Heart right ventricle (tissue), 16 donors: Measurements from ENCODE around the gene CFC1. TPM values are rescaled to one million over a fixed set of nuclear protein-coding genes. Genes with fewer than 3 reads are reported as not detected.
"Not testable (repeated sequence)": the region's sequence is repeated elsewhere in the genome, so short reads cannot be mapped to it uniquely, and the experiment has no call there.

Source experiments
- ATAC-seq, 8 donors: fragments of 200-7000 bp; cut with Tn5 transposase; one replicate each; pipeline ENCODE4 v1.9.1; 2020; ENCODE audit warnings: mild to moderate bottlenecking in 8 of 8, moderate library complexity in 8 of 8, moderate number of reproducible peaks in 1 of 8
- DNase-seq, 2 donors: peaks; one replicate each; pipeline ENCODE4 v3.0.0-alpha.2; 2020
- H3K27ac ChIP-seq, 10 donors: fragments of 200-600 bp; sonication (generic) in 2 of 10; one replicate each; pipeline versions ENCODE4 v1.5.0 to v1.8.0; 2020 to 2022; ENCODE audit warnings: mild to moderate bottlenecking in 3 of 10
- H3K27me3 ChIP-seq, 7 donors: fragments of 200-600 bp; one replicate each; pipeline ENCODE4 v1.8.0; 2021 to 2022; ENCODE audit warnings: mild to moderate bottlenecking in 2 of 7
- H3K36me3 ChIP-seq, 9 donors: fragments of 200-600 bp; sonication (generic) in 1 of 9; one replicate each; pipeline versions ENCODE4 v1.5.0 to v1.8.0; 2020 to 2022; ENCODE audit warnings: mild to moderate bottlenecking in 2 of 9
- H3K4me1 ChIP-seq, 9 donors: fragments of 200-600 bp; sonication (generic) in 1 of 9; one replicate each; pipeline versions ENCODE4 v1.5.0 to v1.8.0; 2020 to 2022; ENCODE audit warnings: mild to moderate bottlenecking in 4 of 9
- H3K4me3 ChIP-seq, 10 donors: fragments of 200-600 bp; sonication (generic) in 2 of 10; one replicate each; pipeline versions ENCODE4 v1.5.0 to v1.8.0; 2020 to 2022; ENCODE audit warnings: mild to moderate bottlenecking in 7 of 10, moderate library complexity in 2 of 10
- H3K9me3 ChIP-seq, 11 donors: fragments of 200-600 bp in 10 of 11; sonication (generic) in 2 of 11; one replicate each; pipeline versions ENCODE4 v1.5.0 to v1.8.0; 2013 to 2022; ENCODE audit warnings: mild to moderate bottlenecking in 2 of 11, control low read depth in 1 of 11, moderate library complexity in 1 of 11
- WGBS, 2 donors: extraction: QIAGEN DNeasy Blood & Tissue Kit; methylation state at CpG; one replicate each; pipeline ENCODE4 v1.1.7; 2013; ENCODE audit warnings: inconsistent platforms in 1 of 2; 5-methylcytosine and 5-hydroxymethylcytosine counted together
- intact Hi-C, 10 donors: fragments of 100-400 bp; cut with DNase I; formaldehyde crosslinking; loops; one replicate each; pipeline versions ENCODE4 v1.11.1 to v1.14.2; 2022
- long read RNA-seq, 3 donors: library from polyadenylated mRNA; unstranded; transcript quantifications; one replicate each; pipeline ENCODE4 v2.0.0, GENCODE V29; 2020 to 2021
- polyA plus RNA-seq, 2 donors: library from polyadenylated mRNA; stranded (reverse); fragments of 200-250 nt; gene quantifications; one replicate each; pipeline ENCODE4 v1.2.3, GENCODE V29; 2013
- total RNA-seq, 10 donors: library from RNA; stranded (reverse); fragmentation: NEBNext Ultra II Directional in 3 of 10; extraction: Animal tissue kit (Norgen Biotek cat#: 25700) in 3 of 10; gene quantifications; one replicate each; pipeline versions ENCODE4 v1.2.1 to v1.2.4, GENCODE V29; 2021 to 2023
- donor health status: Arrhythmogenic right ventricular cardiomyopathy.
- donor health status: ischemic (EF 13 %, LVEDD 7.1; RV severe dilation, severe dysfunction).
- donor health status: healthy with polysubstance abuse.
- donor health status: DM: no; HTN: yes; CAD: no.
- donor health status: DM: no; HTN: no; CAD: no.
- donor health status: ischemic (EF 25% LVEDD 6.9; RV normal size, moderate dysfunction).
- donor health status: ischemic (EF 25% LVEDD 5.7; RV mildly dilated, moderate dysfunction).
- donor health status: healthy.
- donor health status: DM: yes; HTN: yes; CAD: no.
- donor health status: Ischemic cardiomyopathy.
- donor health status: ischemic (EF 35%, LVEDD 5.7; RV mildly dilated, moderate dysfunction).
- donor health status: nonischemic (EF 11% LVEDD 7.7; RV severe dilation, severe dysfunction).
- donor health status: DM: yes; HTN: yes; CAD: no.
- donor health status: PGD.
- donor health status: ischemic (EF 29% LVEDD 5.4; RV normal size, mild dysfunction).
- donor health status: nonischemic (EF 23%, LVEDD 6.1; RV moderate dilation, normal function).

CFC1 gene
- not detected for total RNA-seq
- under 1 TPM in 1 of 2 donors, not detected in 1; 0.23 TPM for polyA plus RNA-seq
- long read RNA-seq, donor 1: 0 reads
- long read RNA-seq, donor 2: 0 reads
- long read RNA-seq, donor 3: 0 reads

DNA sequence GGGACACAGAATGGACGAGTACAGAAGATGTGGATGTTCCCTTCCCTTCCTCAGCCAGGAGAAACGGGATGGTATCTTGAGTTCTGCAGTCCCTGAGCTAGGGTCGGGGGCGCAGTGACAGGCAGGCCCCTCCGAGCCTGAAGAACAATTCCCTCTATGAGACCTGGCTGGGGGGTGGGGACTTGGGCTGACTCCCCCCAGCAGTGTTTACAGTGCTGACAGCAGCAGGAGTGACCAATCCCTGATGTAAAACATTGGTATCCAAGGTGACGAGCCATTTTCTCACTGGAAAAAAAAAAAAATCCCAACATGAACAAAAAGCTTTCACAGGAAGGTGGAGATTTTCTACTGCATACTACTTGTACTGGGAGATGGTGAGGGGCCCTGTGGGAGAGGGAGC is at the start of gene CFC1:
Gene CFC1 (minus strand): TSS at position 183 of the 400 bp plus-strand sequence. CDS start 288 bp downstream, outside the sequence.
- H3K9me3 ChIP-seq, ATAC-seq, H3K27ac ChIP-seq, H3K36me3 ChIP-seq, H3K27me3 ChIP-seq, H3K4me1 ChIP-seq, intact Hi-C loops, H3K4me3 ChIP-seq, DNase-seq: not testable (repeated sequence)
- no CpG with 5 or more reads among the region's 6 CpGs for WGBS, 2 donors

DNA sequence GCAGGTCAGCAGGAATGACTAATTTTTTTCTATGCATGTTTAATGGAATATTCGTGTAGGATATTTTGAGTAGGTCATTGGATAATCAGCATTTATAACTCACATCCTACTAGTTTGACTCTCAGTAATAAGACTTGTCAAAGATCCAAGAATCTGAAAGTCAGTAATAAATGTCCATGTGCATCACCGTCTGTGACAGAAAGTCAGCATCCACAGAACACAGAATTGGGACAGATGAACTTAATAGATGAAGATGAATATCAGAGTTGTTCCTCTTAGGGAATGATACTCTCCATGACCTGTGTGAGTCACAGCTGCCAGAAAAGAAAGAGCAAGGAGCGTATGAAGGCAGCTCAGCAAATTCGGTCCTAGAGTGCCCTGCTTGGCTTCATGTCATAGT is 42.3 kb upstream of the CFC1 start:
- H3K27ac ChIP-seq, ATAC-seq, H3K9me3 ChIP-seq, H3K36me3 ChIP-seq, H3K27me3 ChIP-seq, DNase-seq, intact Hi-C loops, H3K4me3 ChIP-seq, H3K4me1 ChIP-seq: not testable (repeated sequence)
- WGBS, 2 donors: 68 to 71% methylated on average over 4 of the region's 4 CpGs

DNA sequence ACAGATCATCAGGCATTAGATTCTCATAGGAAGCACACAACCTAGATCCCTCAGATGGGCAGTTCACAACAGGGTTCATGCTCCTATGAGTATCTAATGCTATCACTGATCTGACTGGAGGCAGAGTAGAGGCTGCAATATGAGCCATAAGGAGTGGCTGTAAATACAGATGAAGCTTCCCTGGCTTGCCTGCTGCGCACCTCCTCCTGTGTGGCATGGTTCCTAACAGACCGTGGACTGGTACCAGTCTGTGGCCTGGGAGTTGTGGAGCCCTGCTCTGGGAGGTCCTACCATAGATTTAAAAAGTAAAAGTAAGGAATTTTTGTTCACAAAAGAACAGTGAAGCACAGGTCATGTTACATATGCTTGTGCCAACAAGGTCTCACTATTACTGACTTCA is 39.6 kb upstream of the CFC1 start:
- H3K9me3 ChIP-seq, intact Hi-C loops, H3K27ac ChIP-seq, ATAC-seq, H3K27me3 ChIP-seq, H3K36me3 ChIP-seq, H3K4me3 ChIP-seq, H3K4me1 ChIP-seq, DNase-seq: not testable (repeated sequence)
- WGBS, 2 donors: 63 to 85% methylated on average over 2 of the region's 2 CpGs

DNA sequence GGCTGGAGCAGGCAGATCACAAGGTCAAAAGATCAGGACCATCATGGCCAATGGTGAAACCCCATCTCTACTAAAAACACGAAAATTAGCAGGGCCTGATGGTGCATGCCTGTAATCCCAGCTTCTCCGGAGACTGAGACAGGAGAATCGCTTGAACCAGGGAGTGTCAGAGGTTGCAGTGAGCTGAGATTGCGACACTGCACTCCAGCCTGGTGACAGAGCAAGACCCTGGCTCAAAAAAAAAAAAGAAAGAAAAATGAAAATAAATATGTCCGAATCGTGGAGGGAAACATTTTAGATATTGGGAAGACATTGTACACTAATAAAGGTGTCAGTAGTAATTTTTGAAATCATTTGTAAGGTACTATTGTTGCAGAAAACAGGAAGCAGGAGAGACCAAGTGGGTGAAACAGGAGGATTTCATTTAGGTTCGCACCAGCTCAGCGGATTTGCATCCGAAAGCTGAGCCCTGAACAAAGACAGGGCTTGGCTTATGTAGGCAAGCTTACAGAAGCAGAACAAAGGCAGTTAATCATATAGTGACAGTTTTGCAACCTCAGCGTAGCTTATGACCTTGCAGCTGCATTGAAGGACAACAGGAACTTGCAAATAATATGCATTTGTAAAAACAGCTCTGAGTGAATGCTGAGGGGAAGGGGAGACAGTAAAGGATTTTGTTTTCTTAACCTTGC is 29.6 kb upstream of the CFC1 start:
- DNase-seq, intact Hi-C loops, H3K9me3 ChIP-seq, H3K4me1 ChIP-seq, H3K27me3 ChIP-seq, H3K27ac ChIP-seq, H3K36me3 ChIP-seq, H3K4me3 ChIP-seq, ATAC-seq: not testable (repeated sequence)
- 84 to 86% methylated on average over 7 to 9 of the region's 10 CpGs for WGBS, 2 donors

GRCh38 chr2:130611140-130611539 is 11.8 kb upstream of the CFC1 start, which contains the start of gene POTEJ:
Gene POTEJ, plus strand, starts transcription at chr2:130611440. Its CDS starts 93 bp downstream, at chr2:130611533.
- DNase-seq, H3K27ac ChIP-seq, intact Hi-C loops, H3K4me1 ChIP-seq, H3K36me3 ChIP-seq, H3K4me3 ChIP-seq, H3K9me3 ChIP-seq, ATAC-seq, H3K27me3 ChIP-seq: not testable (repeated sequence)
- WGBS, 2 donors: 90% methylated on average over 3 of the region's 13 CpGs; no CpG with 5 or more reads in 1 of the 2 donors

GRCh38 chr2:130610486-130610885 is 11.1 kb upstream of the CFC1 start:
- intact Hi-C loops, H3K4me1 ChIP-seq, H3K4me3 ChIP-seq, H3K36me3 ChIP-seq, ATAC-seq, DNase-seq, H3K9me3 ChIP-seq, H3K27me3 ChIP-seq, H3K27ac ChIP-seq: not testable (repeated sequence)
- 81 to 85% methylated on average over 13 of the region's 15 CpGs for WGBS, 2 donors

GRCh38 chr2:130609002-130609920 is 9.9 kb upstream of the CFC1 start:
- H3K4me1 ChIP-seq, H3K9me3 ChIP-seq, DNase-seq, H3K4me3 ChIP-seq, H3K36me3 ChIP-seq, H3K27me3 ChIP-seq, intact Hi-C loops, ATAC-seq, H3K27ac ChIP-seq: not testable (repeated sequence)
- WGBS, 2 donors: 53 to 84% methylated on average over 3 to 5 of the region's 28 CpGs

GRCh38 chr2:130608276-130609001 is 9.1 kb upstream of the CFC1 start:
- ATAC-seq, H3K27ac ChIP-seq, H3K36me3 ChIP-seq, DNase-seq, H3K27me3 ChIP-seq, H3K4me1 ChIP-seq, H3K4me3 ChIP-seq, intact Hi-C loops, H3K9me3 ChIP-seq: not testable (repeated sequence)
- WGBS, 2 donors: 80 to 95% methylated on average over 3 to 4 of the region's 17 CpGs

- H3K36me3 ChIP-seq, H3K4me3 ChIP-seq, H3K9me3 ChIP-seq, intact Hi-C loops, DNase-seq, H3K27me3 ChIP-seq, H3K4me1 ChIP-seq, H3K27ac ChIP-seq: not testable (repeated sequence)
- peak; percentile 42 to 68 (median 50) for ATAC-seq
- 11 to 26% methylated on average over 5 of the region's 15 CpGs for WGBS, 2 donors
Measured at GRCh38 chr2:130601648-130602302, 2.4 kb upstream of the CFC1 start.

DNA sequence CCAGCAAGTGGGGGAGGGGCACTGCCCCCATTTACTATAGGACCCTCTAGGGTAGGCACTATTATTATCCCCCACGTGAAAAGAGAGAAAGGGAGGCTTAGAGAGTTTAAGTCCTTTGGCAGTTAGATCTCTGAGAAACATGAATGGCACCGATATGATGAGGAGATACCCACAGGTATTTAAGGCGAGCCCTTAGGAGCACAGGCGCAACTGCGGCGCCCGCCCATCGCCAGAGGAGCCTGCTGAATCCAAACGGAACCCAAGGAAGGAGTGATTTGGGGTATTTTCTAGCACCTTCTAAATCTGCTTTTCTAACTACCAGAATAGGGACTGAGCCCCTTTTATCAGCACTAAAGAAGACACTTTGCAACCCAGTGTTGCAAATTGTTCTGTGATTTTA is 551 bp upstream of the CFC1 start:
- H3K9me3 ChIP-seq, H3K4me3 ChIP-seq, H3K27ac ChIP-seq, ATAC-seq, DNase-seq, H3K36me3 ChIP-seq, H3K4me1 ChIP-seq, H3K27me3 ChIP-seq, intact Hi-C loops: not testable (repeated sequence)
- WGBS, 2 donors: 85 to 94% methylated on average over 8 of the region's 9 CpGs
